ENCODE results near the gene CROCC2.

Gene CROCC2

GRCh38 chr2:240906141-240906910, at the start of gene CROCC2:
Gene CROCC2 (plus strand): TSS chr2:240906336. CDS start chr2:240906514, 178 bp downstream.
- DNase-seq (ENCODE audit: low read depth in 2 of 2): no peak

DNA sequence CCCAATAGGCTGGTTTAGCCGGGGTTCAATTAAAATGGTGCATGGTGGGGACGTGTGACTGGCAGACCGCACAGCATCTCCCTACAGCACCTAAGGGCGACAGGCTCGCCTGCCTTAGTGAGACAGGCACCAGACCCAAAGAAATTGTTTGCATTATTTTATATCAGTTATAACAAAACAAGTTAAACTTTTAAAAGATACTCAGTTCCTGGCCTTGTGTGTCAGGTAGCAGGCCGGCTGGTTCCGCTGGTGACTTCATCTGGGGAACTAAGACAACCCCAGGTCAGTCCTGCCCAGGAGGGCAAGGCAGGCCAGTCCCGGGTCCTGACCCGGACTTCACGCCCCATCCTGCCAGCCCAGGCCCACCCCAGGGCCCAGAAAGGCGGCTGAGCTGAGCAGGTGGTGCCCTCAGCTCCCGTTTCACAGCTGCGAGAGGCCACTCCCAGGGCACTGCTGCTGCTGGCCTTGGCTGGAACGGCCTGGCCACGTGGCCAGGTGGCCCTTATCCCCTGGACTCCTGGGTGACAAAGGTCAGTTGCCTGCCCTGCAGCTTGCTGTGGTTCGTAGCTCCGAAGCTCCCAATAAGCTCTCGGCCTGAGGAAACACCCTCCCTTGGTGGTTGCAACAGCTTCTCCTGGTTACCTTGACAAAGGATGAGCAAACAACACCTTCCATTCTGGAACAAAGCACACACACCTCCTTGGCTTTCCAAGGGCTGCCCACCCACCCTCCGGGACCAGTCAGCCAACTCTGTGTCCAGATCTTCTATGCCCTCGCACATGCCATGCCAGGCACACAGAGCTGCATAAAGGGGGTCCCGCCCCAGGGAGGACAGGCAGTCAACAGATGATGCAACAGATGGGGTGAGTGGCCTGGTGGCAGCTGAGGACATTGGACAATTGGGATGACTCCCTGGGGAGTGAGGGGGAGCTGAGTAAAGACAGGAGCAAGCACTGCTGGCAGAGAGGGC, 48.8 kb upstream of the CROCC2 start:
- DNase-seq (ENCODE audit: low read depth in 2 of 2): no peak

DNA sequence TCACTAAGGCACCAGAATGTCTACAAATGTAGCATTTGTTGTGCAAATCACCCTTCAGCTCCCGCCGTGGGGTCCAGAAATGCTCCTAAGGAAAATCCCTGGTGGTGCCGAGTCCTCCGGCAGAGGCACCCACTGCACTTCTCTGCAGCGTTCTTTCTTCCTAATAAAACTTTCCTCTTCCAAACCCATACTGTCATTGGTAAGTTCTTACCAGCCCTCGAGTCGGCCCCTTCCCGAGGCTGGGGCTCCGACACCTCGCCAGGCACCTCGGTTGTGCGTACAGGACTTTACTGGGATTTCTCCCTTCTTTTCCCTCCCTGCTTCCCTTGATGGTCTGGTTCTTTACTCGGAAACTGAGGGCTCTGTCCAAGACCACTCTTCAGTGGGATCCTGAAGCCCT, 47.8 kb upstream of the CROCC2 start:
- no peak for DNase-seq (ENCODE audit: low read depth in 2 of 2)

GRCh38 chr2:240858871-240859270, 47.3 kb upstream of the CROCC2 start:
- no peak for DNase-seq (ENCODE audit: low read depth in 2 of 2)

GRCh38 chr2:240861547-240861946, 44.6 kb upstream of the CROCC2 start:
- no peak for DNase-seq (ENCODE audit: low read depth in 2 of 2)

DNA sequence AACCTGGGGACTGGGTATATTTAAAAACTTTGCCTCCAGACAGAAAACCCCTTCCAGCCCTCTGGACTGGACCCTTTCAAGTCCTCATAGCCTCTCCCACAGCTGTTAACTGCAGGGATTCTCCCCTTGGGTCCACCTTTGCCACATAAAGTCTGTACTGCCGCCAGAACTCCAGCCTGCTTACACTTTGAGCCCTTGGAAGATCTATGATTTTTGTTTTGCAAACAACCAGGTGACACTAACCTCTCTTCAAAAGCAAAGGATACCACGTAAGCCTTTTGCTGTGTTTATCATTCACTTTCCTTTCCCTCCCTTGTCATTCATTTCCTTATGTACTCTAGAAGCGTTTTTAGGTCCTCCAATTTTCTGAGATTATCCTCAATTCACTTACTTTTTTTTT, 41.7 kb upstream of the CROCC2 start:
- DNase-seq (ENCODE audit: low read depth in 2 of 2): no peak

DNA sequence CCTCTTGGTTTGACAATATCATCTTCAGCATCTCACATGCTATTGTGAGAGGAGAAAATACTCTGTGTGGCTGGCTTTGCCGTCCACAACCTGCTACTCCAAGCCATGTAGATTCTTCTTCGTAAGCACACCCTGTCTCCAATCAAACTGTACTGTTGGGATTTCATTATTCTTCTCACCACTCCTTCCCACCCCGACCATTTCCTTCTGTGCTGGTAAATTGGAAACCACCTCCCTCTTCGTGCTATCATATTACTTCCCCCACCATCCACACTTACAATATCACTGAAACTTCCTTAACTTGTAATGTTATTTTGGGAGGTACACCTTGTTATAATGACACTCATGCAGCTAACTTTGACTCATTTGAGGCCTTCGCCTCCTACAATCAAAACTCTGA, 40.7 kb upstream of the CROCC2 start:
- no peak for DNase-seq (ENCODE audit: low read depth in 2 of 2)

GRCh38 chr2:240868286-240869108, 37.6 kb upstream of the CROCC2 start, which contains the start of gene AGXT:
Gene AGXT (plus strand): TSS chr2:240868824. CDS start chr2:240868866, 42 bp downstream.
- no peak for DNase-seq (ENCODE audit: low read depth in 2 of 2)

DNA sequence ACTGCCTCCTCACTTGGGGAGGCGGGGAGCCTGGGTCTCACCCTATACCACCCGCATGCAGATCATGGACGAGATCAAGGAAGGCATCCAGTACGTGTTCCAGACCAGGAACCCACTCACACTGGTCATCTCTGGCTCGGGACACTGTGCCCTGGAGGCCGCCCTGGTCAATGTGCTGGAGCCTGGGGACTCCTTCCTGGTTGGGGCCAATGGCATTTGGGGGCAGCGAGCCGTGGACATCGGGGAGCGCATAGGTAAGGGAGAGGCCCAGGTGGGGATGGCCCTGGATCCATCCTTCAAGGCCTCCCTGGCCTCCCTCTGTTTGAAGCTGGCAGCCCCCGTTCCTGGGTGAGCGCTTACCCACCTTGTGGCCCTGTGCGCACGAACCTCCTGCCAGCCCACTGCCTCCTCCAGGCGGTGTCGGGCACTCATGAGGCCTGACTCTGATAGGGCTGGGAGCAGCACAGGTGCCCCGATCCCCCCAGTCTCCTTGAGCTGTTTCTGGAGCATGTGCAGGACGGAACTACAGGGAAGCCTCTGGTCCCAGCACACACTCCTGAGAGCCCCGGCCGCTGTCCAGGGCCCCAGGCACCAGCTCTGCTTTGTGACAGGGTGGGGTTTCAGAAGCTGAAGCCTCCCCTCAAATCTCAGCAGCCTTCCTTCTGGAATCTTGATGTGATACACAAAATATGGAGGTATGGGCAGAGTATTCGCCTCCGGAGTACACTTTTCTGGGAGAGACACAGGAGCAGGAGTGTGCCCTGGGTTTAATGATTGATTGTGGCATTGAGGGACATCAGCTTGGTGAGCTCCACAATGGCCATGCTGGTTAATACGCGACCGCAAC, 36.8 kb upstream of the CROCC2 start:
- DNase-seq (ENCODE audit: low read depth in 2 of 2): no peak

GRCh38 chr2:240869956-240870875, 35.9 kb upstream of the CROCC2 start:
- DNase-seq (ENCODE audit: low read depth in 2 of 2): no peak

GRCh38 chr2:240871071-240871958, 34.8 kb upstream of the CROCC2 start:
- no peak for DNase-seq (ENCODE audit: low read depth in 2 of 2)

DNA sequence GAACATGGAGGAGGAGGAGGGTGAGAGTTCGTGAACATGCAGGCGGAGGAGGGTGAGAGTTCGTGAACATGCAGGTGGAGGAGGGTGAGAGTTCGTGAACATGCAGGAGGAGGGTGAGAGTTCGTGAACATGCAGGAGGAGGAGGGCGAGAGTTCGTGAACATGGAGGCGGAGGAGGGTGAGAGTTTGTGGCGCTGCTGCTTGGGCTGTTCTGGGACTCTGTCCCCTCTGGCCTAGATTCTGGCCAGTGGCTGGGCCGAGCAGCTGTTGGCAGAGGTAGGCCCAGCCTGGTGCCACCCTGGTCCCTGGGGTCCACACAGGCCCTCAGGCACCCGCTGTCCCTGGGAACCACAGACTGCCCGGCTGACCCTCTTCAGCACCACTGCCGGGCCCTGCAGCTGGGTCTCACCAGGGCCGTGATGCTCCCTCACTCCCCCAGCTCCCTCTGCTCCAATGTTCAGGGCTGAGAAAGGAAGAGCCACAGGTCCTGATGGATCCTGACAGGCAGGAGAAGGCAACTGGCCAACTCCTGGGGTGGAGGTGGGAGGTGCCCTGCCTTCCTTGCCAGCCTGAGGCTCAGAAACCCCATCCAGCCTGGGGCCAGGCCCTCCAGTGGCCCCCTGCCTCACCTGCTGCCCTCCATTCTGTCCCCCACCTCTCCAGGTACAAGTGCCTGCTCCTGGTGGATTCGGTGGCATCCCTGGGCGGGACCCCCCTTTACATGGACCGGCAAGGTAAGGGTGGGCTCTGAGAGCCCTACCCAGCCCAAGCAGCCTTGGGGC, 33.6 kb upstream of the CROCC2 start:
- DNase-seq (ENCODE audit: low read depth in 2 of 2): no peak

DNA sequence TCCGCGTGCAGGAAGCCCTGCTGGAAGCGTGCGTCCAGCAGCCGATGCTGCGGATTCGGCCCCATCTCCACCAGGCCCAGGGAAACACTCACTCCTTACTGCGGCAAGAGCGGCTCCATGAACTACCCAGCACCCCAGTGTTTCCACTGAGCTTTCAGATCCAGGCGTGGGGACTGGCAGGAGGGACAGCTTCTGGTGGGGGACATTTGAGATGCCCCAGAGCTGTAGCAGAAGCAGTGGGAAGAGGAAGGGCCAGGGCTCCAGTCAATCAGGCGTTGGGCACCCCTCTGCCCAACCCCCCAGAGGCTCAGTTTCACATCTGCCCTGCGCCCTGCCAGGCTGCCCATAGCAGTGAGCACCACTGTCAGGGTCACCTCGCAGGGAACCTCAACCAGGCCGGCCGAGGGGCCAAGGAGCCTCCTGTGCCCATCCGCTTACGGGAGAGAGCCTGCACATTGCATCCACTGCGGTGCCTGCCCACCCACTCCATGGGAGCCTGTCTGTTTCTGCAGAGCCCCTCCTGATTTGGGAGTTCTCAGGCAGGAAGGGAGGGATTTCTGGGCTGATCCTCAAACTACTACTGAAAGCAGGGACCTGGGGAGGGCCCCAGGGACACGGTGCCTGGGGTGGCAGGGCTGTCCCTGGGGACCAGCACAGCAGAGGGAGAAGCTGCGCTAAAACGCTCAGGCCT, 32.9 kb upstream of the CROCC2 start:
- no peak for DNase-seq (ENCODE audit: low read depth in 2 of 2)

- DNase-seq (ENCODE audit: low read depth in 2 of 2): no peak
Measured at GRCh38 chr2:240873805-240874714, 32.1 kb upstream of the CROCC2 start.

GRCh38 chr2:240874715-240875227, 31.4 kb upstream of the CROCC2 start:
- DNase-seq (ENCODE audit: low read depth in 2 of 2): no peak
